Stimulated activated CD4-positive, alpha-beta T cell treated with anti-CD3 and anti-CD28 coated beads, Interleukin-1b, Interleukin-23, amount 100 ng/mL, for 4 hours (primary cell): ENCODE results near the gene LRP1B.
"Not testable (repeated sequence)": the region's sequence is repeated elsewhere in the genome, so short reads cannot be mapped to it uniquely, and the experiment has no call there.

ENCODE experiments used
- DNase-seq, 2 donors: peaks; one replicate each; pipeline ENCODE4 v3.0.0-alpha.2; 2020; ENCODE audit warnings: low read depth in 2 of 2

Gene LRP1B

DNA sequence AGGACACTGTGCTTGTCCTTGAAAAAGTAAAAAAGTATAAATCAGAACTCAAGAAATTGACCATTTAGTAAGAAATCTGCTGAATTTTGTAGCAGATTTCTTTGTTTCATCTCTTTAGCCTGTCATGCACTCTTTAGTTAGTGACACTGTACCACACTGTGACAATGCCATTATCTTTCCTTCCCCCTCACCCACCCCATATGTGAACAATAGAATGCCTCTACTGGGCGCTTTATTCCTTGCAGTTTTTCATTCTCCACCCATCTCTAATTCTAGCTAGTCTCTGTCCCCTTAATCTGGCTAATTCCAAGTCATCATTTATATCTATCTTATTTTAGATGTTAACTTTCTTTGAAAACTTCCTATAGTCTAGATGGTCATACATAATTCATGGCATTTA, 241.0 kb downstream of the LRP1B start:
- DNase-seq, result no peak

DNA sequence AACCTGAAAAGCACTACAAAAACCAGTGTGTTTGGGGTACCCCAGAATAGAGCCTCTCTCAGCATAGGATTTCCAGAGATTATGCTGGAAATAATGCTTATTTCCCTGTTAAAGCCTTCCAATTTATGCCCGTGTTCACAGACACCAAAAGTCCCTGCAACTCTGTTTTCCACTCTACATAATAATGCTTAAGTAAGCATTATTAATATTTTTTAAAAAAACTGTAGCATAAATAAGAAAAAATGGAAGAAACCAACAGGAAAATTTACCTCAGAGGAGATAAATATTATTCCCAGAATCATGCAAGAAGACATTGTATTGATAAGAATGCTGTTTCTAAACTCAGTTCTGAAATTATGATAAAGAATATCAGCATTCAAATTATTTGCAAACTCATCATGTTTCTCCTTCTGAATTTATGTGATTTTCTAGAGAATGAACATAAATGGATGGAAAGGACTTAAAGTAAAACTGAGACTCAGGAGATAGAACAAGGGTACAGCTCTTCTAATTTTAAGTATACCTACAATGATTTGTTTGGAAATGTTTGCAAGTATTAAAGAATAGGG, 241.7 kb downstream of the LRP1B start:
- DNase-seq, result no peak

DNA sequence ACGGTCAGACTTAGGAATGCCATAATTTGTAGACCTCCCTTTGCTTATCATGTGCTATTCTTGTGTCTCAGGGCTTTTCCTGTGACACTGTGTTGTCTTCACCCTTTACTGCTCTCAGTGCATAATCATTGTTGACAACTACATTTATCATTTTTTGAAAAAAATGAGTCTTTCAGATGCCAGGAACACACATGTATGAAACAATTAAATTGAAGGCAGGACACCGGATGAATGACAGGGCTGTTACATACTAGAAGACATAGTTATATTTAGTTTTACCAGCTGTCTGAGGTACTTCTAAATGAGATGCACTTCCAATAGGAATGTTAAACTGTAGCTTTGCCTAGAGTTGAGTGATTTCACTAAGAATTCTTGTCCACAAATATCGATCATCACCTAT, 243.5 kb downstream of the LRP1B start:
- DNase-seq, result no peak

DNA sequence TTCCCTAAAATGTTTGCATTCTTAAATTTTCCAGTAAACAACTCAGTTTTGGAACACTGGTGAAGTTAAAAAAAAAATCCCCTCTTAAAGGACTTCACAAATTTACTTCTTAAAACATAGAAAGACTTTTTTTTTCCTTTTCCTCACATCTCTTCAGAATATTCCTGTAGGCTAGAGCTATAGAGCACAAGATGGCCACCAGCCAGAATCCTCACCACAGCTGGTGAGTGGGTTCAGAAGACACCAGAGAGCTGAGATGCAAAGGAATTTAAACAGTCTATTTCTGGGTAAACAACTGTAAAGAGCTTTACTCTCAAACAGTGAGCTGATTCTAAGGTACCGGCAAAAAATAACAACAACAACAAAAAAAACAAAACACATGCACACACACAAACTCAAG, 252.8 kb downstream of the LRP1B start:
- no peak for DNase-seq

DNA sequence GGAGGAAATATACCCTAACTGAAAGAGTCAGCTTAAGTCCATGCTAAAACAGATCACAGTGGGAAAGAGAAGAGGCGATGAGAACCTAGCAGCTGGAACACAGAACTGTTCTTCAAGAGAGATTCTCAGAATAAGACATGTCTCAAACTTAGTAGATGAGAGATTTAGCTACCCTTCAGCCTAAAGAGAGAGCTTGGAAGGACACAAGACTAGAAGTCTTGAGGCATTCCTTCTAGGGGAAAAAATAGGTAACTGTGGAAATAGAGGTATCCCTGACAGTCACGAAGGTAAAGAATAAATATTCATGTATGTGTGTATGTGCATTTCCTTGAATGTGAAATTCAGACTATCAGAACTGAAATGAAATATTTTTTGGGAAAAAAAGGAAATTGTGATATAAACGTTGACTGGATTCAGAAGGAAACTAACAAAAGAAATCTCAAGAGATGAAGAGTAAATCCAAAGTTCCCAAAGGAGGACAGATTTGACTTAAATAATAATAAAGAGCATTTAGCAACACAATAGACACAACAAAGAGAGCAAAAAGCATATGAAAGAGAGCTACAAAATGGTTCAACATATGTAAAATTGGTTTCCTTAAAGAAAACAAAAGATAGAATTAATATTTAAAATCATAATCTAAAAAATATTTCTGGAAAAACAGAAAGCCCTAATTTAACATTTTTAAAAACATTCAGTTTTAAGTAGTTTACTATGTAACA, 258.7 kb downstream of the LRP1B start:
- DNase-seq, result no peak

DNA sequence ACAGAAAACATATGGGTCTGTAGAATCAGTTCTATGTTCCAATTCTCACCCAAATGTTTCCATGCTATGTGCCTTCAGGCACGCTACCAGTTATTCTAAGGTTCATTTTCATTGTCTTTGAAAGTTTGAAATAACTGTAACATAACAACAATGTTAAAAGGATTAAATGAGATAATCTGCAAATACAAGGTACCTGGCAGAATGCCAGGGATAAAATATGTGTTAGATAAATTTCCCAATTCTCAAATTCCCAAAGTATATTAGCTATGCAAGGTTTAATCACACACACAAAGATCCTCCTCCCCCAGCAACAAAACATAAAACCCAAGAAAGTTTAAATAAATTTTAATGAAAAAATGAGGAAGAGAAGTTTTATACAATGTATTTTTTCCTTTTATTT, 261.2 kb downstream of the LRP1B start:
- no peak for DNase-seq

DNA sequence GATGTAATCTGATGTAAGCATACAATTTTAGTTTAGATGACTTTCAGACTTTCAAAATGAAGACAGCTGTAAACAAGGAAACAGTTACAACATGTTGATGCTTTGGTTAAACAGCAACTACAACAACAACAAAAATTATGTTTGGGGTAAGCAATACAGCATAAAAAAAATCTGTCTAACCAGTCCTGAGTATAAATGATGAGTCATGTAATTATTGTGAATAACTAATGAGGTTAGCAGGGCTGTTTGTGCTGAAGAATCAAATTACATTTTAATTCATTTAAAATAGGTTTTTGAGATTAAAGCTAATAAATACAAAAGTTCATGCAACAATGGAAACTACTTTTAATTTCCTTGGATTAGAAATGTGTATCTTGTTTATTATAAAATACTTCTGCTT, 266.9 kb downstream of the LRP1B start:
- no peak for DNase-seq

DNA sequence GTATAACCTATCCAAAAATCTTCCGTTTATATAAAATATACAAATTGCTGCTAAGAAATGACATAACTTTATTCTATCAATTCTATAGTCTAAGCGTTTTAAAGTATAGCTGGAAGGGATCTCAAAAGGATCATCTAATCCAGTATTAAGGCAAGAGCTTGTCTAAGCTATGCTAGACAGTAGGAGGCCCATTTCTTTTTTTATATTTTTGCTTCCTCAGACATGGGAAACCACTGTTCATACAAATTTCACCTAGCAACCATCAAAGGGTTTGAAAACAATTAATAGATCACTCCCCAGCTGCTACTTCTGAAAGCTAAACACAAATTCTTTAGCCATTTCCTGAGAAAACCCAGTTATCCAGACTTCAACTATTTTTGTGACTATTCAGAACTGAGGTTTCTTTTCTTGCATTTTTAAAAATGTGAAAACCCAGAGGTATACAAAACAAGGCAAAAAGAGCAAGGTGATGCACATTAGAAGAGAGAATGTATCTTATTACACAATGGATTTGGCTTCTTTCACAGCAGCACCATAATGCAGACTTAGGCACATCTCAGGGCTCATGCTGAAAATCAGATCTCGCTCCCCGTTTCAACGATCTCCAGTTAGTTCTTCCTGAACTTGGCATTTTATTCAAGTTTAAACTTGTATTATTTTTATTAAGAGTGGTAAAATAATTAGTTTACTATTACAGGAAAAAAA, 274.4 kb downstream of the LRP1B start:
- DNase-seq, result no peak

DNA sequence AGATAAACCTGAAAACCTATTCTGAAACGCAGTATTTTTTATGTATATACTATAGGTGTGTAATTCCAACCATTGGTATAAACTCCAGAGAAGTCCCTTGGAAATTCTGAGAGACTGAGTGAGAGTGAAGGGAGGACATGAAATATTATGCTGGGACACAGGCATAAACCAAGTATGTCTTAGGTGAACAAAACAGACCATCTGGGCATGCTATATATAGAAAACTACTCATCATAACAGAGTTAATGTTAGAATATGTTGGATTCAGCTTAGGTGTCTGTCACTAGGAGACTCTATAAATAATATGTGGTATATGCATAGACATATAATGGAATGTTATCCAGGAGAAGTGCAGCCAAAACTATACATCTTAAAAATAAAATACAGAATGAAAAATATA, 282.6 kb downstream of the LRP1B start:
- DNase-seq, result no peak

DNA sequence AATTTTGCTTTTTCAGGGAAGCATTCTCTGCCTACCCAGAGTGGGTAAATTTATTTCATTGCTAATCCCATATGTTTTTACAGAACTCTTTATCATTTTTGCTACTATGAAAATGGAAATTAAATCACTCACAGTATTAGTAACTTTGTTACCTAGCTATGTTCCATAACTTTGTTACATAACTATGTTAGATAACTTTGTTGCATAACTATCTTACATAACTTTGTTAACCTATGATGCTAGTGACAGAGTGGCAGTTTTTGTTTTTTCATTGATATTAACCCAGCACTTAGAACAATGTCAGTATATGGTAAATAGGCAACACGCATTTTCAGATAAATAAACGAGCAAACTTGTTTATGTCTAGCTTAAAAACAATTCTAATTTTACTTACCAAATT, 286.6 kb downstream of the LRP1B start:
- no peak for DNase-seq

DNA sequence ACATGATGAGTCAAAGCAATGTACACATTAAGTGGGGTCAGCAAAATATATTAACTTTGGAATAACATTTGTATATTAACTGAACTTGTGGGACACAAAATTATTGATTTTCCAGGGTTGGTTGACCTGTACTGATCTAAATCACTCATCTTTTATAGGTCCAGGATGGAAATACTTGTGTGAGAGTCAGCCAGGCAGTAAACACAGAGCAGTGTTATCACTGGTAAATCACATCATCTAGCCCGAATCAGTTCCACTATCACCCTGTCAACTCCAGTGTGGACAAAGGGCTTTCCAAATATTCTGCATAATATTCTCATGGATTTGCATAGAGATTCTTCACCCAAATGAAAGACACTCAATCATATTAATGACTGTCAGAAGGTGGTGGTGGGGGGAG, 295.7 kb downstream of the LRP1B start:
- no peak for DNase-seq

DNA sequence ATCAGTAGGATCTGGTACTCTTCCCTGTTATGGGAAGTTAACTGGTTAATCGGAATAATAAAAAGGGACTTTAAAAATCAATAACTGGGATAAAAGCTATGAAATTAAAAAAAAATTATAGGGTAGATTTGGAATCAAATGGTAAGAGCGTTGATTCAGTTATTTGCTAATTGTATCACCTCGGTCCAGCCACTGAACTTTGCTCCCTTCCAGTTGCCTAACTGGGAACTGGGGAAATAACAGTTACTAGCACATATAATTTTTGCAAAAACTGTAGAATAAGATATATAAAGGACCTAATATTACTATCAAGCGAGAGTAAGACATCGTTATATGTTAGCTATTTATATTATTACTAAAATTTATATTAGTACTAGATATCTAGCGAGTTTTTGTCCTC, 302.1 kb downstream of the LRP1B start:
- DNase-seq, result no peak

DNA sequence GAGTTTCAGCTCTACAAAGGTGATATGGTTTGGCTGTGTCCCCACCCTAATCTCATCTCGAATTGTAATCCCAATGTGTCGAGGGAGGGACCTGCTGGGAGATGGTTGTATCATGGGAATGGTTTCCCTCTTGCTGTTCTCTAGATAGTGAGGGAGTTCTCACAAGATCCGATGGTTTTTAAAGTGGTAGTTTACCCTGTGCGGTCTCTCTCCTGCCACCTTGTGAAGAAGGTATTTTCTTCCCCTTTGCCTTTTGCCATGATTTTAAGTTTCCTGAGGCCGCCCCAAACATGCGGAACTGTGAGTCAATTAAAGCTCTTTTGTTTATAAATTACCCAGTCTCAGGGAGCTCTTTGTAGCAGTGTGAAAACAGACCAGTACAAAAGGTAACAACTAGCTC, 306.0 kb downstream of the LRP1B start:
- no peak for DNase-seq

DNA sequence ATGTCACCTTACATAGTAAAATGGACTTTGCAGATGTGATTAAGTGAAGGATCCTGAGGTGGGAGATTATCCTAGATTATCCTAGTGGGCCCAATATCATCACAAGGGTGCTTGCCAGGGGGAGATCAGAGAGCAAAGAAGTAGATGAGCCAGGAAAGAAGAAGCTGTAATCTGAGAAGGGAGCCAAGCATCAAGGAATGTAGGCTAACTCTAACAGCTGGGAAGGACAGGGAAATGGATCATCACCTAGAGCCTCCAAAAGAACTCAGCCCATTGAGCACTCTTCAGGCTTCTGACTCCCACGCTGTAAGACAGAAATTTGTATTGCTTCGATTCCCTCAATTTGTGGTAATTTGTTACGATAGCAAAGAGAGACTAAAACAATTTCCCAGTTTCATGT, 309.9 kb downstream of the LRP1B start:
- no peak for DNase-seq

DNA sequence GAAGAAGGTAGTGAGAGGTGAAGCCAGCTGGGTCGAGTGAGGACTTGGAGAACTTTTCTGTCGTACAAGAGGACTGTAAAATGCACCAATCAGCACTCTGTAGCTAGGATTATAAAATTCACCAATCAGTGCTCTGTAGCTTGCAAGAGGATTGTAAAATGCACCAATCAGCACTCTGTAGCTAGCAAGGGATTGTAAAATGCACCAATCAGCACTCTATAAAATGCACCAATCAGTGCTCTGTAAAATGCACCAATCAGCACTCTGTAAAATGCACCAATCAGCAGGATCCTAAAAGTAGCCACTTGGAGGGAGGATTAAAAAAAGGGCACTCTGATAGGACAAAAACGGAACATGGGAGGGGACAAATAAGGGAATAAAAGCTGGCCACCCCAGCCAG, 315.5 kb downstream of the LRP1B start:
- DNase-seq, result not testable (repeated sequence)

DNA sequence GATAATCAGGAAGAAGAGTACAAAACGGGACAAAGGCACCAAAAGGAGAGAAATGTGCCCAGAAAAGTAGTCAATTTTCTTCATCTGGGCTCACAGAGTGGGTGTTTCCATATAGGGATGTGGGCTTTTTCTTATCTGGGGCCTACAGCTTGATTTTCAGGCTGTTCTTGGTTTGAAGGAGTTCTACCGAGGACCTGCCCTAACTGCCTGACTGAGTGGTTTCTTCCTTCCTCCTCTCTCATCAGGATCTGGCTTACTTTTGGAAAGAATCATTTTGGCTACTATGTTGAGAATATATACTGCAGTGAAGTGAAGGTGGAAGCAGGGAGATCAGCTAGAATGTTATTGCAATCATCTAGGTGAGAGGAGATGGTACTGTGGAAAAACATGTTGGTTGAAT, 316.7 kb downstream of the LRP1B start:
- no peak for DNase-seq

DNA sequence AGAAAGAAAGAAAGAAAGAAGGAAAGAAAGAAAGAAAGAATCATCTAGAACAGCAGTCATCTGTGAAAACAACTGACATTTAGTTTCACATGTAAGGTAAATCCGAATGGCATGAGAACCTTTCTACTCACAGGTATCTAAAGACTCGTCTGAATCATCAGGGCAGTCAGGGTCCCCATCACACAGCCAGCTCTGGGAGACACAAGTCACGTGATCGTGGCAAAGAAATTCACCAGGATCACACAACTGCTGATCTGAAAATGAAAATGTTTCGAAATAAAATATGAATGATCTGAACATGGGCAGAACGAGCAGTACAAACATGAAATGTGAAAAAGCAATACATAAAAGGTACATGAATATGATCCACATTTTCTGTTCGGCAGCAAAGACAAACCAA, 320.7 kb downstream of the LRP1B start:
- DNase-seq, result no peak

DNA sequence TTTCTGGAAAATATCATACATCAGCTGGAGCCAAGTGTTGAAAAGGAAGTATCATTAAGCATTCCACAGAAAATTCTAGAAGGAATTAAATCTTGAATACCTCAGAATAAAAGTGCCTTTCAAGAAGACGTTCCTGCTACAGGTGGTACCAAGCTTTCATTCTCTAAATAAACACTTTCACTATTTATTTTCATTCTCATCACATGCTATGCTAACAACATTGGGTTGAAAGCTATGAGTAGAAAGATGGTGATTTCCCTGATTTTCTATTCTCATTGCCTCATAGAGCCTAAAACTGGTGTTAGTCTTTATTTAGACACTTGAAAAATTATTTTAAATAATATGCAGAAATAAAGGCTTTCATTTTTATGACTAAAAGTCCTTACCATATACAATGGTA, 324.7 kb downstream of the LRP1B start:
- no peak for DNase-seq

DNA sequence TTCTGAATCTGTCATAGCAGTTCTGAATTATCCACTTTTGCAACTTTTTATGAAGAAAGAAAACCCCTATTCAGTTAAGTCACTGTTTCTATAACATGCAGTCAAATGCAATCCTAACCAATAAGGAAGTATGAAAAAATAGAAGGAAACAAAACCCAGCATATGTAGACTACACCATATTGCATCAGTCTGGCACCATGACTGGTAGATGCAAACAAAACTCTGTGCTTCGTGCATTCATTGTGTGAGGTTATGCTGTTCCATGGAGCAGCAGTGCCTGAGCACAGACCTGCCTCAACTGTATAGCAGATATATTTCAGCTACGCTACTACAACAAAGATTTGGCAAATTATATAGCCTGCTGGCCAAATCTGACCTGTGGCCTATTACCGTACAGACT, 325.5 kb downstream of the LRP1B start:
- no peak for DNase-seq

DNA sequence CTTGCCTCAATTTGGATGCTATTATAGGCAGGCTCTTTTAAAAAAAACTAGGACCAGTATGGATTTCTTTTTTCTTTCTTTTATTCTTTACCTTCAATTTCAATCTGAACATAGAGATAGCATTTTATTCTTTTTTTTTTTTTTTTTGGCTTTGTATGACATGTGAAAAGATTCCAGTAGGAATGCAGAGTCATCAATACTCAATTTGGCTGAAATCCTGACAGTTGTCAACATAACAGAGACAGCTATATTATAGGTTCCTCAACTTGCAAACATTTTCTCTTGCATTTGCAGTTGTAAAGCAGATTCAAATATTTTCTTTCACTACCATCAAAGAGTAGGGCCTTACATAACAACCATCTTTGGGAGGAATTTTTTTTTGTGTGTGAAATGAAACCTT, 334.4 kb downstream of the LRP1B start:
- no peak for DNase-seq

DNA sequence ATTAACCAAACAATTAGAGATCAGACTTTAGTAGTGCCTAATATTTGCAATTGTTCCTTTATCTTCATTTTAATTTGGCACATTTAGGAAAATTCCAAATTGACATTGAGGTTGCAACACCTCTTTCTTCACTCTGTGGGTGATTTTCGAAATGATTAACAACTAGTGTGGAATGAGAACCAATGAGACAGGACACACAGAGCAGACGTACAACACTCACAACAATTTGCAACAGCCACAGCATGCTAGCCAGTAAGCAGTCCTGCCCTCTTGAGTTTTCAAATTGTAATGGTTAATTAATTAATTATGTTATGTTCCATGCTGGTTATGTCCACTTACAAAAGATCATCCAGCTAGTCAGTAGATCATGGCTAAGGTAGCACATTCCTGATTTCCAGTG, 339.3 kb downstream of the LRP1B start:
- no peak for DNase-seq

DNA sequence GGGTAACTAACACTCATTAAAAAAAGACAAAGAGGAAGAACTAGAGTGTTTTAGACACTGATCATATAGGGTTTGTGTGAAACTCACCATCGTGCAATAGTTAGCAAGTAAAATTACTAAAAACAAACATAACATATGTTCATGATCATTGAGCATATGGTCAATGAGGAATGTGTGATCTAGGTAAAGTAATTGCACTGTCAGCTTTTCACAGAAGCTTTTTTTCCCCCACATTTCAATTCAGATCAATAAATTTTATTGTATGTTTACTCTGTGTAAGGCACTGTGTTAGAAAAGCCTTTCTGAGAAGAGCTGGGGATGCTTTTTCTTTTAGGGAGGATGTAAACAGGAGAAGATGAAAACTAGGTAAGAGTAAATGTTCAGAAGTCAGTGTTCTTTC, 348.2 kb downstream of the LRP1B start:
- no peak for DNase-seq

DNA sequence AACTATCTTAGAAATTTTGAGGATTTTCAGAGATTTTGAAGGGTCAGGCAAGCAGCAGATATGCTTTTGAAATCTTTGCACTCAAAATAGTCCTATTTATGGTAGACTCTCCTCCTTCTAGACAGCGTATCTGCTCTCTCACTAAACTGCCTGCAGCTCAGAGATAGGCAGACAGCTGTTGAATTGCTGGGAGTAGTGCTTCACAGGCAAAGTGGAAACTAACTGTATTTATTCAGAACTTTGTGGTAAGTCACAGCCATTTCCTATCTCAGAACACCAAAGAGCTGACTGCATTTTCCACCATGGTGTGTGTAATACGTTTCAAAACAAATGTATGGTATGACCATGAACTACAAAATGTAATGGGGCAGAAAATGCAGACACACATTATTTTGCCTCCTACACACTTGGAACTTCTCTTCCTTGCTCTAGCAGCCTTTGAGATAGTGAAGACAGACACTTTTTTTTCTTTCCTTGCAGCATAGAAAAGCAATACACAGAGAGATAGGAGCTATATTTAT, 352.4 kb downstream of the LRP1B start:
- DNase-seq, result no peak
